OCI-LY1 (cell line): Measurements from ENCODE around the gene ALDH1B1.

Source experiments
- H2AFZ ChIP-seq: fragments of 200-600 bp; sonication (generic), shearing (Covaris generic); 2 replicates; pipeline ENCODE4 v1.6.0; 2014; ENCODE audit warnings: antibody characterized with exemption, mild to moderate bottlenecking, low read length
- H3F3A ChIP-seq: fragments of 200-600 bp; sonication (generic), shearing (Covaris generic); 2 replicates; pipeline ENCODE4 v1.6.0; 2014; ENCODE audit warnings: mild to moderate bottlenecking, antibody characterized with exemption, low read length, moderate library complexity; ENCODE audit not compliant: insufficient read depth
- H3K27ac ChIP-seq: fragments of 200-600 bp; sonication (generic); 2 replicates; pipeline ENCODE4 v1.5.1; 2014; ENCODE audit warnings: low read length, mixed run types, mild to moderate bottlenecking, low read depth; ENCODE audit not compliant: poor library complexity, severe bottlenecking
- H3K27me3 ChIP-seq: fragments of 200-600 bp; sonication (generic); 2 replicates; pipeline ENCODE4 v1.6.0; 2014; ENCODE audit warnings: antibody characterized with exemption, mild to moderate bottlenecking, low read length, moderate library complexity; ENCODE audit not compliant: insufficient read depth
- H3K36me3 ChIP-seq: fragments of 200-600 bp; sonication (generic); 2 replicates; pipeline ENCODE4 v1.6.1; 2014; ENCODE audit warnings: mild to moderate bottlenecking, antibody characterized with exemption, low read length, moderate library complexity, mixed read lengths; ENCODE audit not compliant: insufficient read depth
- H3K4me1 ChIP-seq: fragments of 200-600 bp; sonication (generic); 2 replicates; pipeline ENCODE4 v1.5.1; 2014; ENCODE audit warnings: mild to moderate bottlenecking, low read length, moderate library complexity; ENCODE audit not compliant: insufficient read depth, severe bottlenecking
- H3K4me2 ChIP-seq: fragments of 200-600 bp; sonication (generic), shearing (Covaris generic); 2 replicates; pipeline ENCODE4 v1.6.1; 2014; ENCODE audit warnings: low read length
- H3K4me3 ChIP-seq: fragments of 200-600 bp; sonication (generic); 2 replicates; pipeline ENCODE4 v1.5.1; 2014; ENCODE audit warnings: low read length, low read depth, mild to moderate bottlenecking, mixed read lengths; ENCODE audit not compliant: poor library complexity, severe bottlenecking
- H3K79me2 ChIP-seq: fragments of 200-600 bp; shearing (Covaris generic); 2 replicates; pipeline ENCODE4 v1.6.1; 2016; ENCODE audit warnings: mixed run types, low read length, mixed read lengths; ENCODE audit not compliant: insufficient read depth
- H3K9ac ChIP-seq: fragments of 200-600 bp; sonication (generic), shearing (Covaris generic); 2 replicates; pipeline ENCODE4 v1.6.1; 2014; ENCODE audit warnings: mild to moderate bottlenecking, low read length, mixed read lengths
- H3K9me2 ChIP-seq: fragments of 200-600 bp; sonication (generic), shearing (Covaris generic); 2 replicates; pipeline ENCODE4 v1.6.1; 2014; ENCODE audit warnings: low read depth, mild to moderate bottlenecking, low read length, mixed read lengths
- H3K9me3 ChIP-seq: fragments of 200-600 bp; shearing (Covaris generic); 2 replicates; pipeline ENCODE4 v1.6.1; 2014; ENCODE audit warnings: low read length, mixed read lengths
- H4K20me1 ChIP-seq: fragments of 200-600 bp; sonication (generic), shearing (Covaris generic); 2 replicates; pipeline ENCODE4 v1.6.0; 2016; ENCODE audit warnings: mild to moderate bottlenecking, low read length; ENCODE audit not compliant: insufficient read depth
- CTCF ChIP-seq: fragments of 200-600 bp; sonication (generic), shearing (Covaris generic); IDR thresholded peaks from 2 replicates; pipeline ENCODE4 v1.5.1; 2017; ENCODE audit warnings: mild to moderate bottlenecking, antibody characterized with exemption, low read length, moderate library complexity, mixed read lengths
- EZH2 ChIP-seq: fragments of 200-600 bp; sonication (generic), shearing (Covaris generic); IDR thresholded peaks from 2 replicates; pipeline ENCODE4 v1.8.0; 2017; ENCODE audit warnings: borderline replicate concordance, mixed run types, mild to moderate bottlenecking, antibody characterized with exemption, low read length, moderate library complexity, mixed read lengths

Gene ALDH1B1

GRCh38 chr9:38356851-38357250 is 35.7 kb upstream of the ALDH1B1 start:
- H3K4me1 ChIP-seq = no peaks in the 10 kb centered on the region
- H3F3A ChIP-seq = no peaks in the 10 kb centered on the region
- H3K4me2 ChIP-seq = no peak overlapping the region
- H3K27ac ChIP-seq = no peak overlapping the region
- H3K9ac ChIP-seq = no peak overlapping the region
- H4K20me1 ChIP-seq = no peaks in the 10 kb centered on the region
- H3K27me3 ChIP-seq = no peaks in the 10 kb centered on the region
- H3K4me3 ChIP-seq = no peak overlapping the region
- no peaks in the 10 kb centered on the region for H3K79me2 ChIP-seq
- TF ChIP-seq CTCF (no peak), EZH2 (no peak)
- H3K36me3 ChIP-seq = no peaks in the 10 kb centered on the region
- H3K9me3 ChIP-seq = no peaks in the 10 kb centered on the region
- H2AFZ ChIP-seq = no peak overlapping the region
- H3K9me2 ChIP-seq = no peaks in the 10 kb centered on the region

- TF ChIP-seq EZH2 (no peak), CTCF (no peak)
- Histone ChIP-seq H3K27me3 (no peaks in the 10 kb centered on the region), H3K4me1 (no peaks in the 10 kb centered on the region), H2AFZ (no peak overlapping the region), H3K4me3 (no peak overlapping the region), H3K4me2 (no peak overlapping the region), H4K20me1 (no peaks in the 10 kb centered on the region), H3K9me2 (no peaks in the 10 kb centered on the region), H3K9me3 (no peaks in the 10 kb centered on the region), H3K36me3 (no peaks in the 10 kb centered on the region), H3K27ac (no peak overlapping the region), H3F3A (no peaks in the 10 kb centered on the region), H3K9ac (no peak overlapping the region), H3K79me2 (no peaks in the 10 kb centered on the region)
Measured at GRCh38 chr9:38357350-38358114, 35.0 kb upstream of the ALDH1B1 start.

- H3K9me2 ChIP-seq = no peaks in the 10 kb centered on the region
- no peak for TF ChIP-seq EZH2
- TF ChIP-seq CTCF = no peak
- no peak overlapping the region for H2AFZ ChIP-seq
- H3K9ac ChIP-seq = no peak overlapping the region
- H3K27ac ChIP-seq = no peak overlapping the region
- no peaks in the 10 kb centered on the region for H3K27me3 ChIP-seq
- H3K4me2 ChIP-seq = no peak overlapping the region
- H3K79me2 ChIP-seq = no peaks in the 10 kb centered on the region
- H3F3A ChIP-seq = no peaks in the 10 kb centered on the region
- H4K20me1 ChIP-seq = no peaks in the 10 kb centered on the region
- no peaks in the 10 kb centered on the region for H3K9me3 ChIP-seq
- H3K4me1 ChIP-seq = no peaks in the 10 kb centered on the region
- H3K4me3 ChIP-seq = no peak overlapping the region
- H3K36me3 ChIP-seq = no peaks in the 10 kb centered on the region
Measured at GRCh38 chr9:38358390-38359296, 33.9 kb upstream of the ALDH1B1 start.
